ENCODE measurements around the gene TMEM271.

Gene TMEM271

GRCh38 chr4:576245-576821, at the start of gene TMEM271:
TMEM271 (minus strand) TSS chr4:576295; CDS start chr4:576062, 233 bp downstream.
- DNase-seq (ENCODE audit: low read depth), result no peak

- DNase-seq (ENCODE audit: low read depth), result no peak
Observed at GRCh38 chr4:625631-626161, 49.6 kb upstream of the TMEM271 start.

- no peak for DNase-seq (ENCODE audit: low read depth)
Observed at GRCh38 chr4:624705-625590, 48.9 kb upstream of the TMEM271 start, which contains the start of gene PDE6B. PDE6B (plus strand) TSS chr4:625573; CDS start chr4:625627, 54 bp downstream.

GRCh38 chr4:623914-624566, 47.9 kb upstream of the TMEM271 start:
- no peak for DNase-seq (ENCODE audit: low read depth)

- no peak for DNase-seq (ENCODE audit: low read depth)
Observed at GRCh38 chr4:622996-623913, 47.2 kb upstream of the TMEM271 start.

GRCh38 chr4:622071-622995, 46.2 kb upstream of the TMEM271 start:
- no peak for DNase-seq (ENCODE audit: low read depth)

- no peak for DNase-seq (ENCODE audit: low read depth)
Observed at GRCh38 chr4:621296-622070, 45.4 kb upstream of the TMEM271 start.

GRCh38 chr4:620851-621261, 44.8 kb upstream of the TMEM271 start:
- no peak for DNase-seq (ENCODE audit: low read depth)

- DNase-seq (ENCODE audit: low read depth), result no peak
Observed at GRCh38 chr4:620201-620600, 44.1 kb upstream of the TMEM271 start.

GRCh38 chr4:617644-618641, 41.8 kb upstream of the TMEM271 start:
- no peak for DNase-seq (ENCODE audit: low read depth)

GRCh38 chr4:616911-617643, 41.0 kb upstream of the TMEM271 start:
- DNase-seq (ENCODE audit: low read depth), result no peak

- DNase-seq (ENCODE audit: low read depth), result no peak
Observed at GRCh38 chr4:616091-616490, 40.0 kb upstream of the TMEM271 start.

GRCh38 chr4:613126-613525, 37.0 kb upstream of the TMEM271 start:
- no peak for DNase-seq (ENCODE audit: low read depth)

- DNase-seq (ENCODE audit: low read depth), result no peak
Observed at GRCh38 chr4:612749-613125, 36.6 kb upstream of the TMEM271 start.

GRCh38 chr4:612052-612748, 36.1 kb upstream of the TMEM271 start:
- DNase-seq (ENCODE audit: low read depth), result no peak

GRCh38 chr4:610411-611261, 34.5 kb upstream of the TMEM271 start:
- DNase-seq (ENCODE audit: low read depth), result no peak
